SU-DHL-6 (cell line): ENCODE data around the gene MIPEP.

ENCODE experiments used
- CTCF ChIP-seq: fragments of 200-600 bp; sonication (generic); IDR thresholded peaks from one replicate; pipeline ENCODE4 v1.5.1; 2017; ENCODE audit warnings: antibody characterized with exemption, mild to moderate bottlenecking, low read length, moderate library complexity; ENCODE audit not compliant: insufficient read depth, poor library complexity, severe bottlenecking
- EZH2phosphoT487 ChIP-seq: fragments of 200-600 bp; sonication (generic), shearing (Covaris generic); conservative IDR thresholded peaks from 2 replicates; pipeline ENCODE4 v1.6.1; 2018; ENCODE audit warnings: mild to moderate bottlenecking, antibody characterized with exemption, low read length, moderate library complexity, mixed read lengths

- TF ChIP-seq CTCF, result no peak
- TF ChIP-seq EZH2phosphoT487, result no peak
These were observed 711 bp upstream of the MIPEP start for GRCh38 chr13:23889615-23890607.
